Common myeloid progenitor, CD34-positive (primary cell): Measurements from ENCODE around the gene PIGU.

Experiments used
- CTCF ChIA-PET: fragments of 350-600 bp; sonication (Branson Sonifier 250); formaldehyde crosslinking; loops from one replicate; lab custom pipeline; 2021; ENCODE audit warnings: antibody characterized with exemption; lab: Charles Lee
- POLR2A ChIA-PET: fragments of 350-600 bp; sonication (Branson Sonifier 250); formaldehyde crosslinking; loops from one replicate; lab custom pipeline; 2021; ENCODE audit warnings: antibody characterized with exemption; lab: Charles Lee
- DNase-seq, 3 donors: peaks; one replicate each; pipeline versions ENCODE4 v3.0.0 to v3.0.0-alpha.2; 2013
- H3K27ac ChIP-seq, 2 experiments: 1 replicate in 1 of 2; 2 replicates in 1 of 2; pipeline ENCODE4 v1.7.0; 2013; ENCODE audit warnings: inconsistent platforms in 2 of 2, low read length in 2 of 2, mild to moderate bottlenecking in 2 of 2, low read depth in 1 of 2, moderate library complexity in 1 of 2; ENCODE audit not compliant: severe bottlenecking in 2 of 2, insufficient read depth in 1 of 2, poor library complexity in 1 of 2
- H3K27me3 ChIP-seq, 5 experiments: replicated peaks in 2 of 5; 1 replicate in 3 of 5; 2 replicates in 2 of 5; pipeline versions ENCODE4 v1.6.1 to v1.7.0; 2013; ENCODE audit warnings: low read length in 4 of 5, mild to moderate bottlenecking in 2 of 5, moderate library complexity in 2 of 5, inconsistent platforms in 1 of 5; ENCODE audit not compliant: insufficient read depth in 5 of 5, control insufficient read depth in 4 of 5
- H3K36me3 ChIP-seq, 4 experiments: 1 replicate in 2 of 4; 2 replicates in 2 of 4; pipeline versions ENCODE4 v1.6.1 to v1.7.0; 2013; ENCODE audit warnings: low read length in 3 of 4, control low read depth in 1 of 4, mild to moderate bottlenecking in 1 of 4; ENCODE audit not compliant: control insufficient read depth in 4 of 4, insufficient read depth in 4 of 4
- H3K4me1 ChIP-seq, 4 experiments: 1 replicate in 3 of 4; 2 replicates in 1 of 4; pipeline versions ENCODE4 v1.6.1 to v1.7.1; 2013; ENCODE audit warnings: low read length in 3 of 4, mild to moderate bottlenecking in 3 of 4, control low read depth in 1 of 4, inconsistent platforms in 1 of 4, moderate library complexity in 1 of 4; ENCODE audit not compliant: control insufficient read depth in 4 of 4, insufficient read depth in 4 of 4; ENCODE audit errors: control extremely low read depth in 1 of 4
- H3K4me3 ChIP-seq, 7 experiments: 1 replicate in 4 of 7; 2 replicates in 3 of 7; pipeline versions ENCODE4 v1.5.1 to v1.7.0; 2013; ENCODE audit warnings: mild to moderate bottlenecking in 7 of 7, low read length in 6 of 7, moderate library complexity in 6 of 7, inconsistent platforms in 2 of 7, low read depth in 2 of 7, control low read depth in 1 of 7; ENCODE audit not compliant: insufficient read depth in 4 of 7, control insufficient read depth in 1 of 7; ENCODE audit errors: extremely low read depth in 1 of 7
- H3K9me3 ChIP-seq, 5 experiments: 1 replicate in 4 of 5; 2 replicates in 1 of 5; pipeline versions ENCODE4 v1.6.1 to v1.7.1; 2013; ENCODE audit warnings: low read length in 4 of 5, mild to moderate bottlenecking in 2 of 5, inconsistent platforms in 1 of 5, low read depth in 1 of 5, moderate library complexity in 1 of 5; ENCODE audit not compliant: control insufficient read depth in 4 of 5, insufficient read depth in 2 of 5; ENCODE audit errors: control extremely low read depth in 1 of 5
- WGBS: methylation state at CpG from one replicate; pipeline ENCODE4 v1.1.5; 2013; ENCODE audit not compliant: insufficient coverage; 5-methylcytosine and 5-hydroxymethylcytosine counted together

PIGU gene

GRCh38 chr20:34544109-34544796, 132.6 kb downstream of the PIGU start:
- peak; percentile 36 to 65 (median 52) for DNase-seq
- H3K4me3 ChIP-seq = peak overlapping the region in 5 of 7 experiments; percentile 43 to 73 (median 65)
- H3K4me1 ChIP-seq = peaks cover 0 to 12% (median 3%) of the 10 kb centered on the region in 4 experiments
- H3K36me3 ChIP-seq = peaks cover 2 to 30% (median 16%) of the 10 kb centered on the region in 4 experiments
- H3K9me3 ChIP-seq = no peaks in the 10 kb centered on the region
- ChIA-PET POLR2A (interaction anchor here (0.6 to 1.4 kb wide), 3 partner anchors 21 to 165 kb away, joined by 3 to 5 read pairs (median 3); partner anchors contain the start of gene TP53INP2), CTCF (interaction anchor here (0.7 to 4.6 kb wide), 8 partner anchors 8 to 226 kb away, joined by 3 to 26 read pairs (median 4); partner anchors contain the start of gene MAP1LC3A)
- H3K27me3 ChIP-seq = no peaks in the 10 kb centered on the region
- no peak overlapping the region for H3K27ac ChIP-seq
- WGBS = 3% methylated on average over 18 of the region's 19 CpGs

GRCh38 chr20:34543463-34544056, 133.3 kb downstream of the PIGU start:
- POLR2A ChIA-PET = interaction anchor here (1.0 to 1.4 kb wide), 2 partner anchors 161 to 166 kb away, joined by 3 to 5 read pairs; partner anchors contain the start of gene TP53INP2
- Histone ChIP-seq H3K36me3 (peaks cover 4 to 34% (median 19%) of the 10 kb centered on the region in 4 experiments), H3K4me1 (peaks cover 0 to 9% (median 2%) of the 10 kb centered on the region in 4 experiments), H3K4me3 (no peak overlapping the region), H3K27me3 (no peaks in the 10 kb centered on the region), H3K9me3 (no peaks in the 10 kb centered on the region), H3K27ac (no peak overlapping the region)
- CTCF ChIA-PET = interaction anchor here (1.2 to 4.6 kb wide), 5 partner anchors 10 to 226 kb away, joined by 3 to 26 read pairs (median 6); no protein-coding TSS in a partner anchor
- no peak for DNase-seq
- WGBS = 90% methylated on average over 12 of the region's 12 CpGs

GRCh38 chr20:34542439-34542838, 134.5 kb downstream of the PIGU start:
- CTCF ChIA-PET = interaction anchor here (2.6 to 4.6 kb wide), 2 partner anchors 9 to 164 kb away, joined by 7 to 26 read pairs; no protein-coding TSS in a partner anchor
- Histone ChIP-seq H3K27me3 (no peaks in the 10 kb centered on the region), H3K9me3 (no peaks in the 10 kb centered on the region), H3K27ac (no peak overlapping the region), H3K4me1 (peaks cover 0 to 9% (median 2%) of the 10 kb centered on the region in 4 experiments), H3K36me3 (peaks cover 4 to 37% (median 23%) of the 10 kb centered on the region in 4 experiments), H3K4me3 (no peak overlapping the region)
- POLR2A ChIA-PET = no interaction called here
- 100% methylated on average over 4 of the region's 6 CpGs for WGBS
- no peak for DNase-seq

- Histone ChIP-seq H3K9me3 (no peaks in the 10 kb centered on the region), H3K4me1 (peaks cover 0 to 9% (median 2%) of the 10 kb centered on the region in 4 experiments), H3K27ac (no peak overlapping the region), H3K27me3 (no peaks in the 10 kb centered on the region), H3K36me3 (peaks cover 7 to 42% (median 27%) of the 10 kb centered on the region in 4 experiments), H3K4me3 (no peak overlapping the region)
- CTCF ChIA-PET = interaction anchor here (4.6 kb wide), 1 partner anchor 165 kb away, joined by 26 read pairs; no protein-coding TSS in a partner anchor
- no peak for DNase-seq
- 95% methylated on average over 15 of the region's 16 CpGs for WGBS
- POLR2A ChIA-PET = interaction anchor here (0.7 kb wide), 1 partner anchor 10 kb away, joined by 4 read pairs; no protein-coding TSS in a partner anchor
Observed at GRCh38 chr20:34541917-34542316, 135.0 kb downstream of the PIGU start.

GRCh38 chr20:34541264-34541901, 135.5 kb downstream of the PIGU start:
- peaks cover 7 to 46% (median 31%) of the 10 kb centered on the region in 4 experiments for H3K36me3 ChIP-seq
- no peaks in the 10 kb centered on the region for H3K9me3 ChIP-seq
- no peak overlapping the region for H3K4me3 ChIP-seq
- CTCF ChIA-PET = interaction anchor here (4.6 kb wide), 1 partner anchor 165 kb away, joined by 26 read pairs; no protein-coding TSS in a partner anchor
- no peak overlapping the region for H3K27ac ChIP-seq
- no peak for DNase-seq
- POLR2A ChIA-PET = interaction anchor here (0.7 kb wide), 2 partner anchors 10 to 16 kb away, joined by 3 to 4 read pairs; no protein-coding TSS in a partner anchor
- H3K27me3 ChIP-seq = no peaks in the 10 kb centered on the region
- peaks cover 0 to 9% (median 2%) of the 10 kb centered on the region in 4 experiments for H3K4me1 ChIP-seq
- WGBS = 83% methylated on average over 9 of the region's 13 CpGs

GRCh38 chr20:34540596-34541263, 136.2 kb downstream of the PIGU start:
- DNase-seq = no peak
- H3K27me3 ChIP-seq = no peaks in the 10 kb centered on the region
- no peak overlapping the region for H3K27ac ChIP-seq
- H3K36me3 ChIP-seq = peaks cover 7 to 52% (median 36%) of the 10 kb centered on the region in 4 experiments
- 100% methylated on average over 13 of the region's 15 CpGs for WGBS
- peaks cover 0 to 9% (median 2%) of the 10 kb centered on the region in 4 experiments for H3K4me1 ChIP-seq
- CTCF ChIA-PET = interaction anchor here (1.6 to 4.6 kb wide), 2 partner anchors 15 to 166 kb away, joined by 4 to 26 read pairs; no protein-coding TSS in a partner anchor
- no peak overlapping the region for H3K4me3 ChIP-seq
- POLR2A ChIA-PET = interaction anchor here (0.6 to 1.1 kb wide), 3 partner anchors 8 to 17 kb away, joined by 3 to 4 read pairs (median 4); no protein-coding TSS in a partner anchor
- H3K9me3 ChIP-seq = no peaks in the 10 kb centered on the region
